NCI-H1930 (cell line): ENCODE measurements around the gene RNF126.
"Not testable (repeated sequence)": the region's sequence is repeated elsewhere in the genome, so short reads cannot be mapped to it uniquely, and the experiment has no call there.

Experiments
- DNase-seq, 2 experiments: peaks; one replicate each; lab custom pipeline; 2025; lab: John Stamatoyannopoulos, UW

RNF126 gene

DNA sequence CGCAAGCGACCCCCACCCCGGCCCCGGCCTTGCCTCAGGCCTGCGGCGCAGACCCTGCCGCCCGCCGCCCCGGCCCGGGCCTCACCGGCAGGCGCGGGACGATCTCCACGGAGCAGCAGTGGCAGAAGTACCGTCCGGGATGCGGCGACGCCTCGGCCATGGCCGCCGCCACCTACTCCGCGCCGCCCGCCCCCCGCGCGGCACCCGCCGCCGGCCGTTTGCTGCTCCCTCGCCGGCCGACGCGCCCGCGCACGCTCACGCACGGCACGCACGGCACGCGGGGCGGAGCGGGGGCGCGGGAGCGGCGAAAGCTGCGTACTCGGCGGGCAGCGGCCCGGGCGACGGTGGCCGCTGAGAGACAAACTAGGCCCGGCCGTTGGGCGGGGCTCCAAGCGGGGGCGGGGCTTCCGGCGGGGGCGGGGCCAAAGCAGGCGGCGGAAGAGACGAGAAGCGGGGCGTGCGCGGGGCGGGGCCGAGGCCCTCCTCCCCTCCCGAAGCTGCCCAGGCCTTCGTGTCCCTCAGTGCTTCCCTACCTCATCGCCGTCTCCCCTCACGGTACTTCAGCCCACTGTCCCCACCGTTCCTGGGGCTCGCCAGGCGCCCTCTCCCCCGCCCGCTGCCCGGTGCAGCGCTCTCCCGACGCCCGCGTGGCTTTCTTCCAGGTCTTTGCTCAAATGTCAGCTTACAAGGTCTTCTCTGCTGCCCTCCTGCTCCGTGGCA, at the start of gene RNF126:
Gene RNF126, minus strand, starts transcription at position 253 of the 720 bp plus-strand sequence. Its CDS starts 93 bp downstream, at position 160.
- peak; percentile 60 to 91 for DNase-seq

DNA sequence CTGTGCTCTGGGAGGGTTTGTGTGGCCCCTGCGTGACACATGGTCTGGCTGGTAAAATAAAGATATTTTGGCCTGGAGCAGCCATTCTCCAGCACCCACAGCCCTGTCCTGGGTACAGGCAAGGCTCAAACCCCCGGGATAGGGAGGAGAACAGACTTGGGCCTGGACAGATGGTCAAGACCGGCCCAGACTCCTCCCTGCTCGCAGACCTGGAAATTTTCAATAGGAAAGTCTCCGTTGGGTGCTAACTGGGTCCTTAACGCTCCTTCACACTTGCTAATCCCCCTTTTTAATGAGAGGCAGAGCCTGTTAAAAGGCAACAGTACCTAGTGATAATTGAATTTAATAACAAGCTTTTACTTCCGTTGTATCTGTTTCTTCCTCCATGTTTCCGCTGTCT, 48.2 kb upstream of the RNF126 start:
- no peak for DNase-seq

DNA sequence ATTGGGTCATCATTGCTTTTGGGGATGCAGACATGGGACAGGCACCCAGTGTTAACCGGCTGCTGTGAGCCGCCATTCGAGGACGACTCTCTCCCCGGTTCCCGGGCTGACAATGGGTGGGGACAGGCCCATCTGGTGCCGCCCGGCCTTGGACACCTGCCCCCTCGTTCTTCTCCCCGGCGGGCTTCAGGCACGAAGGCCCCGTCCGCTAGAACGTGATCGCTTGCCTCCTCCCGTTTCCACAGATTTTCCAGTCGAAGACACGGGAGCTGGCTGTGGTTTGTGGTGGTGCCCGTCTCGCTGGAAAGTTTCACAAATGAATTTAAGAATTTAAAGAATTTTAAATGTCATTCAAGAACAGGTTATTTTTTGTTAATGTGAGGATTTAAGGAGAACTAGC, 47.8 kb upstream of the RNF126 start:
- no peak for DNase-seq

DNA sequence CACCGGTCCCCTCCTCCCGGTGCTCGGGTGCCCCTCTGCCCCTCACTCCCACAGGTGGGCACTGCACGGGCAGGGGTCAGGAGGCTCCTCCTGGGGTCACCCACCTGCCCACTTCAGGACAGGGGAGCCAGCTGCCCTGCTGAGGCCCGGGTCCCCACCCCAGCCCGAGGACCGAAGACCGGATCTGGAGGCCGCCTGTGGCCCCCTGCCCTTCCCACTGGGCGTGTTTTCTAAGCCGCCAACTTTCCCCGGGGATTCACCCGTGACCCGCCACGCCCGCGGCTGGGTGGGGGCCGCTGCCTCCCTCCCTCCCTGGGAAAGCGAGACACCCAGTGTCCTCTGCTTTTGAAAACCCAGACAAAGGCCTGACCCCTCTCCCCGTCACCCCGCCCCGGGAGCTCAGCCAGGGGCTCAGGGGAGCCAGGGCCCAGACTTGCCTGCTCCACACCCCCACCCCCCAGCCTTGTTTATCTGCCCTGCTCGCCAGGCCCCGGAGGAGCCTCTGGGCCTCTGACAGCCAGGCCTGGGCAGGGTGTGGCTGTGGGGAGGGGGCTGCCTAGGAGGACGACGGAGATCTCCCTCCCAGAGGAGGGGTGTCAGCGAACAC, 47.1 kb upstream of the RNF126 start:
- no peak for DNase-seq

- DNase-seq = no peak
Measured at GRCh38 chr19:709196-709964, 46.4 kb upstream of the RNF126 start.

DNA sequence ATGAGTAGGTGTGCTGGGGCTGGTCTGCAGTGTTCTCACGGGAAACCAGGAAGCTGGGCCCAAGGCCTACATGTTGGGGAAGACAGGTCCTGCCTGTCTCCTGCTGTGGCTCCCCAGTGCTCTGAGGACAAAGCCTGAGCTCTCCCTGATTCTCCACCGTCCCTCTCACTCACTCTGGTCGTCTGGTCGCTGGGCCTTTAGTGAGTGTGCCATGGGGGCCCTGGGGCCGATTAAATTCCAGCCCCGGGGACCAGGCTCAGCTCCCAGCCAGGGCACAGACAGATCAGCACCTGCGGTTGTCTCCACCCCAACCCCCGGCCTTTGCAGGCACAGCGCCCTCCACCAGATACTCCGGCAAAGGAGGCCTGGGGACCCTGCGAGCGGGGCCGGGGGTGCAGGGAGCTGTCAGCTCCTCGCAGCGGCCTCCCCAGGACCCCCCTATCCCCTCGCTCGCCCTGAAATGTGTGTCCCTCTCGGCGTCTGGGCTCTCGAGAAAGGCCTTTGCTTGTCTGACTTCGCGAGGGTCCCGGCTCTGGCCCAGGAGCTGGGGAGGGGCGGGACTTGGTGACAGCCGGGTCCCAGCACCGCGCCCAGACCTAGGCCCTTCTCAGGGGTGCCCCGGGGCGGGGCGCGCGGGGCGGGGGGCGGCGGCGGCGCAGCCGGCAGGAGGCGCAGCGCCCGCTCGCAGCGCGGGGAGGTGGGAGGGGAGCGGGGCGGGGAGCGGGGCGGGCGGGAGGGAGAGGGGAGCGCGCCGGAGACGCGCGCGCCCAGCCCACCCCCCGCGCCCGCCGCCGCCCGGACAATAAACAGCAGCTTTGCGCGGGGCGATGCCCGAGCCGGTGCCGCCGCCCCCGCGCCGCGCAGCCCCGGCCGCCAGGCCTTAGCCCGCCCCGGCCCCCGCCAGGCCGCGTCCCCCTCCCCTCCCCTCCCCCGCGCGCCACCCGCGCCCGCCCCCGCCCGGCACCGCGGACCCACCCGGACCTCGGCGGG, 45.4 kb upstream of the RNF126 start, which contains the start of gene PALM:
Gene PALM, plus strand, starts transcription at position 782 of the 990 bp plus-strand sequence. CDS start 212 bp downstream, outside the sequence.
- DNase-seq = peak; percentile 6 to 41

GRCh38 chr19:704447-704741, 41.4 kb upstream of the RNF126 start:
- DNase-seq = no peak

GRCh38 chr19:703651-704446, 40.8 kb upstream of the RNF126 start:
- peak; percentile 19 to 46 for DNase-seq

DNA sequence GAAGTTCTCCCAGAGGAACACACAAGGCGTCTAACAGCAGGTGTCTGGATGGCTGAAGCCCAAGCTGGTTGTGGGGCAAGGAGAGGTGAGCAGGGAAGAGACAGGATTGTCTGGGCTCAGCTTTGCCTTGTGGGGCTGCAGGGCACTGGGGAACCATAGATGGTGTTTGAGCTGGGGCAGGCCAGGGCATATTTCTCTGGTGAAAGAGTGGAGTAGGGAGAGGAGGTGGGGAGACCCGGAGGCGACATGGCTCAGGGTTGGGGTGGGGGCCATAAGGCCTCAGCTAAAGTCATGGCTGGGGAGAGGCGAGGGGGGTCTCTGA, 40.3 kb upstream of the RNF126 start:
- DNase-seq = no peak

DNA sequence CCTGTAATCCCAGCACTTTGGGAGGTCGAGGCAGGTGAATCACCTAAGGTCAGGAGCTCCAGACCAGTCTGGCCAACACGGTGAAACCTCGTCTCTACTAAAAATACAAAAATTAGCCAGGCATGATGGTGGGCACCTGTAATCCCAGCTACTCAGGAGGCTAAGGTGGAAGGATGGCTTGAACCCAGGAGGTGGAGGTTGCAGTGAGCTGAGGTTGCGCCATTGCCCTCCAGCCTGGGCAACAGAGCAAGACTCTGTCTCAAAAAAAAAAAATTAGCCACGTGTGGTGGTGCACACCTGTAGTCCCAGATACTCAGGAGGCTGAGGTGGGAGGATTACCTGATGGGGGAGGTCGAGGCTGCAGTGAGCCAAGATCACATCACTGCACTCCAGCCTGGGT, 39.8 kb upstream of the RNF126 start:
- not testable (repeated sequence) for DNase-seq

DNA sequence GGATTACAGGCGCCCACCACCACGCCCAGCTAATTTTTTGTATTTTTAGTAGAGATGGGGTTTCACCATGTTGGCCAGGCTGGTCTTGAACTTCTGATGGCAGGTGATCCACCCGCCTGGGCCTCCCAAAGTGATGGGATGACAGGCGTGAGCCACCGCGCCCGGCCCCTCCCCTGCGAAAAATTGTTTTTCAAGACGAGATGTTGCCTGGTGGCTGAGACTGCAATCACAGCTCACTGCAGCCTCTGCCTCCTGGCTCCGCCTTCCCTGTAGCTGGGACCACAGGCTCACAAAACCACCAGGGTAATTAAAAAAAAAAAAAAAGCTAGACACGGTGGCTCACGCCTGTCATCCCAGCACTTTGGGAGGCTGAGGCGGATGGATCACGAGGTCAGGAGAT, 36.9 kb upstream of the RNF126 start:
- not testable (repeated sequence) for DNase-seq

GRCh38 chr19:698529-698928, 35.5 kb upstream of the RNF126 start:
- not testable (repeated sequence) for DNase-seq

DNA sequence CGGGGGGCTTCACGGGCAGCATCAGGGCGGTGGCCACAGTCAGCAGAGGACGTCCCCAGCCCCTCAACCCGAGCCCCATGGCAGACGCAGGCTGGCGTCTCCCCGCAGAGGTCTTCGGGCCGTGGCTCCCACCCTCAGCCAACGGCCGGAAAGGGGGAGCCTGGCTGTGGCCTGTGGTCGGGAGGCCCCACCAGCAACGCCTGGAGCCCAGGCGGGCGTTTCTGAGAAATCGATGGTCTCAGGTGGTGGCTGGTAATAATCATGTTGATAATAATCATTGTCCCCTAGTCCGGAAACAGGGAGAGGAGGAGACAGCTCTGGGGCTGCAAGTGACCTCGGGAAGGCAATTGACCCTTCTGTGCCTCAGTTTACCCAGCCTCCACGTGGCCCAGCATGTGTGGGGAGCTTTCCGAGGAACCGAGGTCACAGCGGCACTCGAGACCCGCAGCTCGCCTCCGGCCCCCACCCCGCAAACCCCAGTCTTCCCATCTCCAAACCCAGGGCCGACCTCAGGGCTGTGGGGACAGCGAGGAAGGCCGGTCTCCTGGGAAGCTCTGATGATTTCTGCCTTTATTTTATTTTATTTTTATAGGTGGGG, 32.4 kb upstream of the RNF126 start, which contains the start of gene PRSS57:
Gene PRSS57, minus strand, starts transcription at position 101 of the 598 bp plus-strand sequence. Its CDS starts 22 bp downstream, at position 79.
- DNase-seq = no peak

GRCh38 chr19:694481-695351, 31.7 kb upstream of the RNF126 start:
- DNase-seq = no peak

- no peak for DNase-seq
Measured at GRCh38 chr19:690203-690602, 27.2 kb upstream of the RNF126 start.

DNA sequence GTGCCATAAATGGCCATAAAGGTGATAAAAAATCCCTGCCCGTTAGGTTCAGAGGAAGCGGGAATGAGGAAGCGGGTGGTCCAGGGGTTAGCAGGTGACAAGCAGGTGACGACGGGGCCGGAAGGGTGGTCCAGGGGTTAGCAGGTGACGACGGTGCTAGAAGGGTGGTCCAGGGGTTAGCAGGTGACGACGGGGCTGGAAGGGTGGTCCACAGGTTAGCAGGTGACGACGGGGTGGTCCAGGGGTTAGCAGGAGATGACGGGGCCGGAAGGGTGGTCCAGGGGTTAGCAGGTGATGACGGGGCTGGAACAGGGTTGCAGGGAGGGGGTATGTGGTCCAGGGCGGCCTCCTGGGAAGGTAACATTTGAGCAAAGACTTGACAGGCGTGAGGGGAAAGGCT, 26.0 kb upstream of the RNF126 start:
- DNase-seq = no peak

DNA sequence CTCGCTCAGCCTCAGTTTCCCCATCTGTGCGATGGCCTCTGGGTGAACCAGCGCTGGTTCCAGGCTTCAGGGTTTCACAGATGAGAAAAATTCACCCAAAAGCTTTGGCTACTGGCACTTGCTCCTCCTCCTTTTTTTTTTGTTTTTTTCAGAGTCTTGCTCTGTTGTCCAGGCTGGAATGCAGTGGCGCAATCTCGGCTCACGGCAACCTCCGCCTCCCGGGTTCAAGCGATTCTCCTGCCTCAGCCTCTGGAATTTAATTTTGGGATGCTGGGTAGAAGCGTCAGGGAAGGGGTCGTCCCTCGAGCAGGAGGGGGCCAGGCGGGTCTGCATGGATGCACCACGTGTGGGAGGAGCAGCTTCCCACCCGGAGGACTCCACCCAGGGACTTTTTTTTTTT, 25.2 kb upstream of the RNF126 start:
- DNase-seq = no peak

DNA sequence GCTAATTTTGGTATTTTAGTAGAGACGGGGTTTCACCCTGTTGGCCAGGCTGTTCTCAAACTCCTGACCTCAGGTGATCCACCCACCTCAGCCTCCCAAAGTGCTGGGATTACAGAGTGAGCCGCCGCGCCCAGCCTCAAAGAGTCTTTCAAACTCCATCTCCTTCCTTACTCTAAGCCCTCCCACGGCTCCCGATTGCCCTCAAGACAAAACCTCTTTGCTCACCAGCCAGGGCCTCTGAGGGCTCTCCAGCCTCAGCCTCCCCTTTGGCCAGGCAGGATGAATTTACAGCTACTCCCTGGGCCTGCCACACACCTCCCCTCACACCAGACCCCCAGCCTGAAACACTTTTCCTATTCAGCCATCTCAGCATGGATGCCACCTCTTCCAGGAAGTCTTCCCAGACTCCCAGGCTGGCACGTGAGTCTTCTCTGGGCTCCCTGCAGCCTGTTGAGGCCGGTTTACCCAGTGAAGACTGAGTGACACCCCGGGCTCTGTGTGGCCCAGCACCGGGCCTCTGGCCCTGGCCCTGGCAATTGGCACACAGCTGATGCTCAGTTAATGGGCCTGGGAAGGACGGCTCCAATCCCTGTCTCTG, 24.7 kb upstream of the RNF126 start:
- no peak for DNase-seq
